Brain pericyte (primary cell): ENCODE data around the gene WNT9B.

Experiments
- DNase-seq: peaks from one replicate; pipeline ENCODE4 v3.0.0-alpha.2; 2012; ENCODE audit warnings: low read depth, low spot score

WNT9B gene, protein sequence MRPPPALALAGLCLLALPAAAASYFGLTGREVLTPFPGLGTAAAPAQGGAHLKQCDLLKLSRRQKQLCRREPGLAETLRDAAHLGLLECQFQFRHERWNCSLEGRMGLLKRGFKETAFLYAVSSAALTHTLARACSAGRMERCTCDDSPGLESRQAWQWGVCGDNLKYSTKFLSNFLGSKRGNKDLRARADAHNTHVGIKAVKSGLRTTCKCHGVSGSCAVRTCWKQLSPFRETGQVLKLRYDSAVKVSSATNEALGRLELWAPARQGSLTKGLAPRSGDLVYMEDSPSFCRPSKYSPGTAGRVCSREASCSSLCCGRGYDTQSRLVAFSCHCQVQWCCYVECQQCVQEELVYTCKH

GRCh38 chr17:46851029-46851741 lies at the start of gene WNT9B:
WNT9B (plus strand) TSS chr17:46851583; CDS start chr17:46851639, 56 bp downstream.
- DNase-seq, result no peak

GRCh38 chr17:46802800-46803199 lies 48.6 kb upstream of the WNT9B start:
- no peak for DNase-seq

DNA sequence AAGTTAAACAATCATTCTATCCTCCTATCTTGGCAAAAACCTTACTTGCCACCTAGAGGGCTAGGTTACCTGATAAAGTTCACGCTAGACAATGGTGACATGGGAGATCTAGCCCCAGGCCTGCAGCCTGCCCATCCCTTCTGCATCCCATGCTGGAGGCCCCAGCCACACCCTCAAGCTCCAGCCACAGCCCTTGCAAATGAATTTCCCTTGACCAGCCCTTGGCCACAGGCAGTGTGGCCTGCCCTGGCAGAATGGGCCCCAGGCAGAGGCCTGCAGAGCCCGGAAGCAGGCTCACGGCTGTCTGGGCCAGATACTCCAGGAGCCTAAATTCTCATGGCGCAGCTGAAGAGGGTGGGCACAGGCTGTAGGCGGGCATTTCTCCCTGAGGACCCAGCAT lies 47.8 kb upstream of the WNT9B start:
- DNase-seq, result no peak

DNA sequence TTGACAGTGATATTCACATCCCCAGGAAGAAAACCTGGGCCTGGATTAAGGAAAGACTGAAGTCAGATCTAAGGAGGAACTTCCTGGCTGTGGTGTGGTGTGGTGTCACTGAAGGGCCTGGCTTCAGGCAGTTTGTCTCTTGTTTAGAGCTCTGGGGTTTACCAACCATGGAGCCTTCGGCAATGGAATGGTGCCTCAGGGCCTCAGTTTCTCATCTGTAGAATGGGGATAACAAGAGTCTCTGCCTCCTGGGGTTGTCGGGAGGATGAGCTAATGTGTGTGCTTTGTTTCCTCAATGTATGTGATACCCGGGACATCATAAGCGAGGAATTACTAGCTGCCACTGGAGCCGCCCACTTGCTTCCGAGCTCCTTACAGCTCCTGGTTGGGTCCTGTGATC lies 45.6 kb upstream of the WNT9B start:
- DNase-seq, result no peak

DNA sequence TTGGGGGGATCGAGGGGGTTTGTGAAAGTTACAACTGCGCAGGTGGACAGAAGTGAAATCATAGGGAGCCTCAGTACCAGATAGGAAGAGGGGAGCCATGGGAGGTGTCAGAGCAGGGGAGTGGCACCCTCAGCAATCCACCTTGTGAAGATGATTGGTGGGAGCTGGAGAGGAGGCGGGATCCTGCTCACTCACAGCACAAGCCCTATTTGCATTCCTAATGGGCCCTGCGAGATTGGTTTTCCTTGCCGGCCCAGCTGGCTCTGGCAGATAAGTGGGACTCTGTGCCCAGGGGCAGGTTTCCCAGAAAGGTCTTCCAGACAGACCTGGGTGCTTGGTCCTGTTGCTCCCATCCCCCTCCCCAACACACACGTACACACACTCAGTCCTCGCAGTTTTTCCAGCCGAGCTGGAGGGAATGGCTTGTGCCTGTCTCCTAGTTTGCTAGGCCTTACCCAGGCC lies 42.2 kb upstream of the WNT9B start:
- no peak for DNase-seq

- DNase-seq, result no peak
These were observed 40.5 kb upstream of the WNT9B start for GRCh38 chr17:46810837-46811236.

- no peak for DNase-seq
These were observed 39.3 kb upstream of the WNT9B start for GRCh38 chr17:46811978-46812583.

DNA sequence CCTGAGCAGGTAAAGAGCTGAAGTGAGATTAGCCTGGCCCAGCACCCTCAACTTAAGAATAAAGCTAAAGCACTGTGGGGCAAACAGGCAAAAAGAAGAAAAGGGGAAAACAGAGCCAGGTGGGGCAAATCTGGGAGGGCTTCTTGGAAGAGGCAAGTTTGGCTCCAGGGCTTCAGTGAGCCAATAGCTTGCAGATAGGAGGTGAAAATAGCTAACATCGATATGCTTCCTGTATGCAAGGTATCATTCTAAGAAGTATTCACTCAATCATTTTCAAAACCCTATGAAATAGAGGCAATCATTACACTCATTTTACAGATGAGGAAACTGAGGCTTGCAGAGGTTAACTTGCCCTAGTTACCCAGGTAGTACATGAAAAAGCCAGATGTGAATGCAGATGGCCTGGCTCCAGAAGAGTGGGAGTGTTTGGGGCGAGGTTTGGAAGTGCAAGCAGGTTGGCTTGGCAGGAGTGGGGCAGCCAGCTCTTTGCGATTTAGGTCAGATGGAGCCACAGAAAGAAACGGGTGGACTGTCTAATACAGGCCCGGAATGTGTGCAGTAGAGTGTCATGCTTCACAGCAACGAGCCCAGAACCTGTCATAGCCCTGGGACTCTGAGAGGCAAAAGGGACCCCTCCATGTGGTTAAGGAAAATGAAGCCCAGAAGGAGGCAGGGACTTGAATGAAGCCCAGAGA lies 38.6 kb upstream of the WNT9B start:
- DNase-seq, result no peak

GRCh38 chr17:46813920-46814319 lies 37.5 kb upstream of the WNT9B start:
- no peak for DNase-seq

- no peak for DNase-seq
These were observed 36.9 kb upstream of the WNT9B start for GRCh38 chr17:46814446-46814845.

DNA sequence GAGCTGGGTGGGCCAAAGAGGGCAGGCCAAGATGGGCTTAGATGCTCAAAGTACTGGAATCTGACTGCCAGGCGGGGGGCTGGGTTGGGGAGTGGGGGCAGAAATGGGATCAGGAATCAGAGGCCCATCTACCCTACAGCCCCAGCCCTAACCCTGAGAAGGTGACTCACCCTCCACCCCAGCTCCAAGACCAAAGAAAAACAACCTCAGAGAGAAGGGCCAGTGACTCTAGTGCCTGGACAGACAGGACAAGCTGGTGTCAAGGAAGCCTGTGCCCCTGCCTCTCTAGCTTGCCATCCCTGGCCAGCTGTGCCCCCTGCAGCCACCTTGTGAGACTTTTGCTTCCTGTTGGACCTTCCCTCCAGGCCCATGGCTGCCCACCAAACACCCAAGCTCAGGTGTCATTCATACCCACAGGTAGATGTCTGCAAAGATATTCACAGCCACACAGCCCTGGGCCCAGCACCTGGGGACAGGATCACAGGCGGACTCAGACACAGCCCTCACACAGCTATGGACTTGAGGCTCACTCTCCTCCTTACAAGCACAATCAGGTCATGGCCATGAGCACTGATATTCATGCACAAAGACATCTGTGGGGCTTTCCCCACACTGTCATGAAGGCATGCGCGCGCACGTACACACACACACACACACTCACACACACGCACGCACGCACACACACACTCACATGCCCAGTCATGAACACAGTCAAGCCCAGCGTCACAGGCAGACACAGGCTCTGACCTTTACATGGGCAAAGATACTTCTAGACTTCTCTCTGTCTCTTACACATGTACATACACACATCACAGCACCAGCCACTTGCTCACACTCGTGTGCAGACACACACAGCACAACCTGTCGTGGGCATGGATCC lies 35.7 kb upstream of the WNT9B start:
- no peak for DNase-seq

DNA sequence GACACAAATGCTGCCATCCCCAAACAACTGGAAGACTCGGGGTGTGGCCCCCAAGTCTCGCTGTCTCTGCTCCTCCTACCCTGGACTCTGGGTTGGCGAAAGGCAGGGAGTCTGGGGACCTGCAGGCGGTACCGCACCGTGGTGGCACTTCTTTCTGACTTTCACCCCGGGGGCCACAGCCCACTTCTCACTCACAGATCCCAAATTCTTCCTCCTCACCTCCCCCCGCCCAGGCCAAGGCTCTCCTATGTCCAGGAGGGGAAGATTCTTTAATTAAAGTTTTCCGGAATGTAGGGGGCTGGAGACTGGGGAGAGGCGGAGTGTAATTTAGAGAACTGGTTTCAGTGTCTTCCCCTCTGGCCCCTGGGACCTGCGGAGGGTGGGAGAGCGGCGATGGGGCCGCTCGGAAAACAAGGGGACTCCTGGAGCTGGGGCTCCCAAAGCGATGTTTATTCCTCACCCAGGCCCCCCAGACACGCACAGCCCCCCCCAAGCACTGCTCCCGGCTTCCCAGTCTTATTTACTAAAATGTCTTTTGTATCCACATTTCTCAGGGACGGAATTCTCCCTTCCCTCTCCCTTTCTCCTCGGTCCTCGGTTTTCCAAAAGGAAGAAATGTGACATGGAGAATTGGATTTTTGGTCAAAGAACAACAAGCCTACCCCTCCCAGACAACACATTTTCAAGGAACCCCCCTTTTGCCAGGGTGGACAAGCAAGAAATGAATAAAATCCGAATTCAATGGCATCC lies 34.1 kb upstream of the WNT9B start:
- no peak for DNase-seq

DNA sequence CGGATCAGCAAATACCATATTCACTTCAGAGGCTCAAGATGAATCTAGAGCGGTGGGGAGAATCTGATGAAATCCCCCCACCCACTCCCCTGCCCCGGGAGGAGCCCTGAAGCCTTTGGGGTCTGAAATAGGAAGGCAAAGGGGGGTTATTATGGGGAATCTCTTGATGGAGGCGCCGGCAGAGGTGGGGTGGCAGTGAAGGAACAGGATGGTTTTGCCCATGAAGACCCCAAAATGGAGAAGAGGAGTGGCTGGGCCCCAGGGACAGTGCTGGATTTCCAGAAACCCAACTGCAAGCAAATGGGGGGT lies 33.5 kb upstream of the WNT9B start:
- DNase-seq, result no peak

DNA sequence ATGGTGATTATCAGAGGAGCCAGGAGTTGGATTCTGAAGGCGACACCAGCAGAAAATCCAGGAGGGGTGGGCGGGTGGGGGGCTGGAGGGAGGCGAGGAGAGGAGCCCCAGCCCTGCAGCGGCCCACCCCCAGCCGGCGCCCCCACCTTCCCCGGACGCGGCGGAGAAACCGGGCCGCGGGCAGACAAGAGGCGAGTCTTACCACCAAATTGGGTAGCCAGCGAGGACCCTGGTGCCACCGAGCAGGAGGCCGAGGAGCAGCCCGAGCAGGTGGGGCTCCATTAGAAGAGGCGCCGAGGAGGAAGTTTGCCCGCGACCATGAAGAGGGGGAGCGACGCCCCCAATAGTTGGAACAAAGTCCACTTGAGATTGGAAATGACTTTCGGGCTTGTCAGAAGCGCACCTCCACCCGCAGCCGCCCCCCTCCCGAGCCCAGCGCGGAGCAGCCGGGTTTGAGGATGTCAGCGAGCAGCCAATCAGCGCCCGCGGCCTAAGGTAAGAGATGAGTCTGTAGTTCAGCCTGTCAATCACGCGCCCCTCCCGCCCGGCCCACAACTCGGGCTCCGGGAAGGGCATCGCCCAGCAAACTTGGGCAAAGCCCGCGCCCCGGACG lies 33.0 kb upstream of the WNT9B start, which contains the start of gene WNT3:
Gene WNT3, minus strand, starts transcription at position 377 of the 613 bp plus-strand sequence. Its CDS starts 95 bp downstream, at position 282.
- DNase-seq, result no peak

GRCh38 chr17:46818929-46819859 lies 32.2 kb upstream of the WNT9B start:
- no peak for DNase-seq

DNA sequence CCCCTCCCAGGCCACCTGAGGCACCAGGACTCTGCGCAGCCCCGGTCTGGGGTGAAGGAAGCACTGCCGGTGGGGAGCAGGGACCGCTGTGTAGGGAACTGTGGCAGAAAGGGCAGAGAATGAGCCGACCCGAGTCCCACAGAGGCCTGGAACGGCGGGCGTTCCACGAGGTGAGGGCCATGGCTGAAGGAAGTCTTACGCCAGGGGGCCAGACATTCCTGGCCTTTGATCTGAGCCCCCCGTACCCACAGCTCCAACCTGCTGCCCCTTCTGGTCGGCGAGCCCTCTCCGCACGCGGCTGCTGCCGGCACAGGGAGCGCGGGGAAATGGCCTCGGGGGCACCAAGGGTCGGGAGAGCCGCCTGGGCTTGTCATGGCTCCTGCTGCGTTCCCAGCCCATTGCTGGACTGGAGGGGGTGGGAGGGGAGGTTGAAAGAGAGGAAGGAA lies 31.5 kb upstream of the WNT9B start:
- DNase-seq, result no peak

DNA sequence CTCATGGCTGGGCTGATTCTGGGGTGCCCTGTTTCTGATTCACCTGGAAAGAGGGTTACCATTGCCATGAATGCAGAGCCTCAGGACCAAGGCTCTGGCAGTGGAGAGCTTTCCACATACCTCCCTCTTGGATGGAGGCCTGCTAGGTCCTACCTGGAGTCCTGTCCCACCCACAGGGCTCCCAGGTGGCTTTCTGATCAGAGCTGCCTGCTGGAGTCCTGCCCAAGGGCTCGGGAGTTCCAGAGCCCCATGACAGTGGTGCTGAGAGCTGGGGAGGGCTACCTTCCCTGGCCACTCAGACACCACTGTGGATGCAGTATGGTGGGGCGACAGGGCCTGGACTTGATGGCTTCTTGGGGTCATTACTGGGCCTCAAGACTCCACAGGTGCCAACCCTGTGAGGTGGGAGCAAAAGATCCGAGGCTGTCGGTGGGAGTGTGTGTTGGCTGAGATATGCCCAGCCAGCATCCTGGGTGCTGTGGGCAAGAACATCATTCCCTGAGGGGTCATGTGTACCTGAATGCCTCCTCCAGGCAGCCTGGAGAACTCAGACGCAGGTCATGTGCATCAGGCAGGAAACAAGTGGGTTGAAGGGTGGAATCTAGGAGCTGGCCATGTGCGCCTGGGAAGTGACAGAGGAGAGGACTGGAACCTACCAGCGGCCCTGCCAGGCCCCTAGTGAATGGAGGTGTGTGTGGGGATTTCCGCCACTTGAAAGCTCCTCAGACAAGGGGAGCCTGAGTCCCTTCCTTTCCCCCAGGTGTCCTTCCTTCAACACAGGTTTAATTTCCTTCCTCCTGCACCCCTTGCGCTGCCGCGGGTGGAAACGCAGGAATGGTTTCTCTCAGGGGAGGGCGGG lies 30.6 kb upstream of the WNT9B start:
- no peak for DNase-seq
